H1 (cell line): ENCODE measurements around the gene HGFAC. TPM values are rescaled to one million over a fixed set of nuclear protein-coding genes. Genes with fewer than 3 reads are reported as not detected.

ENCODE experiments used
- CTCF ChIA-PET: fragments of 300-600 bp; sonication (Branson Sonifier 250); formaldehyde crosslinking; loops from one replicate; lab custom pipeline; 2021; ENCODE audit not compliant: partially characterized antibody; lab: Charles Lee
- POLR2A ChIA-PET: fragments of 300-600 bp; sonication (Branson Sonifier 250); formaldehyde crosslinking; loops from one replicate; lab custom pipeline; 2021; ENCODE audit warnings: inconsistent platforms; ENCODE audit not compliant: partially characterized antibody; lab: Charles Lee
- DNase-seq, 2 experiments: peaks; one replicate each; pipeline versions ENCODE4 v3.0.0 to v3.0.0-alpha.2; 2010 to 2022; ENCODE audit warnings: low spot score in 2 of 2, low read depth in 1 of 2, mixed read lengths in 1 of 2
- FAIRE-seq: peaks from 2 replicates; lab custom pipeline; 2011; peaks lifted over from hg19 to GRCh38; lab: Jason Lieb, UNC
- H2AFZ ChIP-seq: 2 replicates; pipeline ENCODE4 v1.8.1; 2012; ENCODE audit warnings: low read length, inconsistent platforms
- H2AK5ac ChIP-seq: 2 replicates; pipeline ENCODE4 v1.6.1; 2013; ENCODE audit warnings: low read depth, low read length
- H2BK120ac ChIP-seq: replicated peaks from 2 replicates; pipeline ENCODE3; 2013; ENCODE audit warnings: low read depth, low read length, inconsistent platforms
- H2BK12ac ChIP-seq: 2 replicates; pipeline ENCODE4 v1.6.1; 2013; ENCODE audit warnings: low read depth, low read length
- H2BK15ac ChIP-seq: 2 replicates; pipeline ENCODE4 v1.6.1; 2013; ENCODE audit warnings: low read length
- H2BK20ac ChIP-seq: 2 replicates; pipeline ENCODE4 v1.6.1; 2013; ENCODE audit warnings: low read length
- H2BK5ac ChIP-seq: 2 replicates; pipeline ENCODE4 v1.6.1; 2013; ENCODE audit warnings: low read depth, low read length
- H3K14ac ChIP-seq: 2 replicates; pipeline ENCODE4 v1.6.1; 2013; ENCODE audit warnings: inconsistent platforms; ENCODE audit not compliant: insufficient read length
- H3K18ac ChIP-seq: 2 replicates; pipeline ENCODE4 v1.6.1; 2013; ENCODE audit warnings: low read length; ENCODE audit errors: extremely low read depth
- H3K23ac ChIP-seq: 2 replicates; pipeline ENCODE4 v1.6.1; 2013; ENCODE audit warnings: inconsistent platforms; ENCODE audit not compliant: insufficient read length
- H3K23me2 ChIP-seq: 2 replicates; pipeline ENCODE4 v1.6.1; 2013; ENCODE audit warnings: low read depth, low read length
- H3K27ac ChIP-seq: 2 replicates; pipeline ENCODE4 v1.6.1; 2011; ENCODE audit warnings: low read depth, low read length, inconsistent platforms
- H3K27me3 ChIP-seq, 4 experiments: replicated peaks in 1 of 4; 1 replicate in 1 of 4; 2 replicates in 3 of 4; pipeline versions ENCODE4 v1.6.1 to v1.8.1; 2011 to 2013; ENCODE audit warnings: low read length in 3 of 4, mild to moderate bottlenecking in 3 of 4, inconsistent platforms in 2 of 4, mixed read lengths in 2 of 4, moderate library complexity in 1 of 4; ENCODE audit not compliant: control insufficient read depth in 3 of 4, insufficient read depth in 3 of 4; ENCODE audit errors: extremely low read depth in 1 of 4
- H3K36me3 ChIP-seq, 4 experiments: 2 replicates each; pipeline versions ENCODE4 v1.6.1 to v1.8.1; 2011 to 2013; ENCODE audit warnings: mild to moderate bottlenecking in 4 of 4, low read length in 3 of 4, moderate library complexity in 2 of 4, control low read depth in 1 of 4, inconsistent platforms in 1 of 4; ENCODE audit not compliant: insufficient read depth in 4 of 4, control insufficient read depth in 2 of 4
- H3K4ac ChIP-seq: replicated peaks from 2 replicates; pipeline ENCODE3; 2013; ENCODE audit warnings: low read length, low read depth, mixed read lengths, inconsistent platforms; ENCODE audit not compliant: insufficient read length
- H3K4me1 ChIP-seq, 4 experiments: replicated peaks in 1 of 4; 1 replicate in 1 of 4; 2 replicates in 3 of 4; pipeline versions ENCODE4 v1.6.1 to v1.8.1; 2011 to 2013; ENCODE audit warnings: low read length in 3 of 4, inconsistent platforms in 2 of 4, mixed read lengths in 1 of 4; ENCODE audit not compliant: insufficient read depth in 4 of 4, control insufficient read depth in 3 of 4
- H3K4me2 ChIP-seq, 2 experiments: 2 replicates each; pipeline versions ENCODE4 v1.6.1 to v1.8.1; 2011 to 2013; ENCODE audit warnings: low read depth in 2 of 2, low read length in 2 of 2, control low read depth in 1 of 2, inconsistent platforms in 1 of 2, mild to moderate bottlenecking in 1 of 2; ENCODE audit not compliant: insufficient read depth in 1 of 2
- H3K4me3 ChIP-seq, 4 experiments: fragments of 200-600, 300-600 bp in 1 of 4; sonication (generic), shearing (Covaris generic), sonication (Bioruptor Twin) in 1 of 4; 2 replicates each; pipeline versions ENCODE4 v1.5.1 to v1.8.1; 2011 to 2016; ENCODE audit warnings: low read length in 4 of 4, low read depth in 3 of 4, control low read depth in 2 of 4, inconsistent platforms in 2 of 4, mild to moderate bottlenecking in 2 of 4, mixed read lengths in 1 of 4, moderate library complexity in 1 of 4; ENCODE audit not compliant: insufficient read depth in 2 of 4; ENCODE audit errors: extremely low read depth in 1 of 4
- H3K56ac ChIP-seq: replicated peaks from 2 replicates; pipeline ENCODE3; 2013; ENCODE audit warnings: low read depth, mild to moderate bottlenecking, mixed read lengths, low read length, inconsistent platforms; ENCODE audit not compliant: insufficient read length
- H3K79me1 ChIP-seq: 2 replicates; pipeline ENCODE4 v1.6.1; 2013; ENCODE audit warnings: low read depth, low read length, control low read depth
- H3K79me2 ChIP-seq, 2 experiments: 2 replicates each; pipeline versions ENCODE4 v1.6.1 to v1.8.1; 2012 to 2013; ENCODE audit warnings: low read length in 2 of 2, mild to moderate bottlenecking in 2 of 2, inconsistent platforms in 1 of 2; ENCODE audit not compliant: insufficient read depth in 2 of 2, control insufficient read depth in 1 of 2
- H3K9ac ChIP-seq, 4 experiments: replicated peaks in 1 of 4; 1 replicate in 1 of 4; 2 replicates in 3 of 4; pipeline versions ENCODE4 v1.6.1 to v1.8.1; 2011 to 2013; ENCODE audit warnings: low read depth in 3 of 4, low read length in 3 of 4, control low read depth in 2 of 4, mild to moderate bottlenecking in 2 of 4, moderate library complexity in 2 of 4, inconsistent platforms in 1 of 4; ENCODE audit errors: extremely low read depth in 1 of 4
- H3K9me3 ChIP-seq, 2 experiments: 2 replicates each; pipeline versions ENCODE4 v1.6.1 to v1.8.1; 2012 to 2013; ENCODE audit warnings: mild to moderate bottlenecking in 2 of 2, moderate library complexity in 2 of 2, control low read depth in 1 of 2, inconsistent platforms in 1 of 2, low read depth in 1 of 2, low read length in 1 of 2, mixed read lengths in 1 of 2; ENCODE audit not compliant: insufficient read depth in 2 of 2
- H4K20me1 ChIP-seq, 2 experiments: replicated peaks in 1 of 2; 2 replicates each; pipeline versions ENCODE3 to v1.8.1; 2011 to 2013; ENCODE audit warnings: inconsistent platforms in 2 of 2, low read length in 2 of 2, mild to moderate bottlenecking in 1 of 2; ENCODE audit not compliant: insufficient read depth in 2 of 2, control insufficient read depth in 1 of 2
- H4K5ac ChIP-seq: 2 replicates; pipeline ENCODE4 v1.6.1; 2013; ENCODE audit warnings: low read length, low read depth, mixed read lengths, inconsistent platforms; ENCODE audit not compliant: insufficient read length
- H4K8ac ChIP-seq: 2 replicates; pipeline ENCODE4 v1.8.0; 2013; ENCODE audit warnings: mild to moderate bottlenecking, moderate library complexity, low read length, inconsistent platforms; ENCODE audit not compliant: insufficient read depth; ENCODE audit errors: extremely low read depth
- H4K91ac ChIP-seq: replicated peaks from 2 replicates; pipeline ENCODE3; 2013; ENCODE audit warnings: low read length, mixed read lengths, inconsistent platforms; ENCODE audit not compliant: insufficient read length
- CEBPB ChIP-seq: IDR thresholded peaks from 2 replicates; pipeline ENCODE4 v1.6.1; 2012; ENCODE audit warnings: low read depth, low read length
- CHD2 ChIP-seq: IDR thresholded peaks from 2 replicates; pipeline ENCODE4 v1.6.1; 2012; ENCODE audit warnings: low read length, improper control_type of control experiment
- HDAC2 ChIP-seq, 2 experiments: fragments of 300-600 bp in 1 of 2; sonication (generic) in 1 of 2; IDR thresholded peaks; 2 replicates each; pipeline ENCODE4 v1.6.1; 2011 to 2012; ENCODE audit warnings: low read depth in 2 of 2, low read length in 2 of 2, mild to moderate bottlenecking in 2 of 2, moderate library complexity in 2 of 2, borderline replicate concordance in 1 of 2, inconsistent platforms in 1 of 2
- KDM4A ChIP-seq: IDR thresholded peaks from one replicate; pipeline ENCODE4 v1.7.1; 2012; ENCODE audit warnings: low read depth, mild to moderate bottlenecking, moderate library complexity, low read length, inconsistent platforms; ENCODE audit not compliant: severe bottlenecking
- NRF1 ChIP-seq: IDR thresholded peaks from 2 replicates; pipeline ENCODE4 v1.6.1; 2011; ENCODE audit warnings: mild to moderate bottlenecking, low read depth, low read length, improper control_type of control experiment
- PHF8 ChIP-seq: fragments of 200-600 bp; sonication (generic); conservative IDR thresholded peaks from 2 replicates; pipeline ENCODE4 v1.7.1; 2012; ENCODE audit warnings: low read depth, mild to moderate bottlenecking, inconsistent platforms, low read length, moderate library complexity
- RNF2 ChIP-seq: fragments of 200-900, 300-1000 bp; sonication (generic); IDR thresholded peaks from 2 replicates; pipeline ENCODE4 v1.7.1; 2016; ENCODE audit warnings: borderline replicate concordance, low read depth, mild to moderate bottlenecking, antibody characterized with exemption, low read length; ENCODE audit not compliant: poor library complexity, severe bottlenecking; ENCODE audit errors: missing control alignments
- SRF ChIP-seq: IDR thresholded peaks from 2 replicates; pipeline ENCODE4 v1.6.1; 2011; ENCODE audit warnings: mild to moderate bottlenecking, low read depth, low read length, moderate library complexity
- SUZ12 ChIP-seq: fragments of 200-600 bp; sonication (generic); IDR thresholded peaks from 2 replicates; pipeline ENCODE4 v1.6.1; 2012; ENCODE audit warnings: mild to moderate bottlenecking, inconsistent platforms, low read length, moderate library complexity, mixed read lengths
- TEAD4 ChIP-seq: IDR thresholded peaks from 2 replicates; pipeline ENCODE4 v1.6.1; 2012; ENCODE audit warnings: low read depth, low read length, inconsistent platforms, mixed read lengths
- WGBS, 2 experiments: shearing (Covaris generic) in 1 of 2; methylation state at CpG; one replicate each; pipeline versions ENCODE4 v1.1.6 to v1.1.7; 2013 to 2015; ENCODE audit warnings: low lambda C conversion rate in 2 of 2, mixed read lengths in 2 of 2, inconsistent platforms in 1 of 2, low coverage in 1 of 2, missing lambda C conversion rate in 1 of 2; ENCODE audit not compliant: insufficient replicate concordance in 2 of 2, insufficient coverage in 1 of 2, insufficient read length in 1 of 2; ENCODE audit errors: extremely low coverage in 1 of 2, missing lambda C conversion rate in 1 of 2; 5-methylcytosine and 5-hydroxymethylcytosine counted together
- polyA plus RNA-seq, 7 experiments: library from polyadenylated mRNA; depleted of rRNA in 3 of 7; stranded (reverse) in 5 of 7; unstranded in 2 of 7; fragments of >200 nt in 5 of 7; fragments of 200-250 nt in 2 of 7; gene quantifications; 1 replicate in 5 of 7; 2 replicates in 1 of 7; 4 replicates in 1 of 7; pipeline versions ENCODE4 v1.2.1 to v1.2.3, GENCODE V29; 2011 to 2013; ENCODE audit warnings: missing spikeins in 2 of 7, mixed read lengths in 2 of 7
- total RNA-seq: library from RNA; stranded (reverse); fragmentation: NEBNext Ultra II Directional; extraction: Animal tissue kit (Norgen Biotek cat#: 25700); gene quantifications from 2 replicates; pipeline ENCODE4 v1.2.1, GENCODE V29; 2021

Gene HGFAC
- total and polyA plus RNA-seq, 2 of the 8 experiments (the other 6 are each of a cell fraction or from before 2014, with no cell fraction given) = 0.14 to 0.15 TPM

DNA sequence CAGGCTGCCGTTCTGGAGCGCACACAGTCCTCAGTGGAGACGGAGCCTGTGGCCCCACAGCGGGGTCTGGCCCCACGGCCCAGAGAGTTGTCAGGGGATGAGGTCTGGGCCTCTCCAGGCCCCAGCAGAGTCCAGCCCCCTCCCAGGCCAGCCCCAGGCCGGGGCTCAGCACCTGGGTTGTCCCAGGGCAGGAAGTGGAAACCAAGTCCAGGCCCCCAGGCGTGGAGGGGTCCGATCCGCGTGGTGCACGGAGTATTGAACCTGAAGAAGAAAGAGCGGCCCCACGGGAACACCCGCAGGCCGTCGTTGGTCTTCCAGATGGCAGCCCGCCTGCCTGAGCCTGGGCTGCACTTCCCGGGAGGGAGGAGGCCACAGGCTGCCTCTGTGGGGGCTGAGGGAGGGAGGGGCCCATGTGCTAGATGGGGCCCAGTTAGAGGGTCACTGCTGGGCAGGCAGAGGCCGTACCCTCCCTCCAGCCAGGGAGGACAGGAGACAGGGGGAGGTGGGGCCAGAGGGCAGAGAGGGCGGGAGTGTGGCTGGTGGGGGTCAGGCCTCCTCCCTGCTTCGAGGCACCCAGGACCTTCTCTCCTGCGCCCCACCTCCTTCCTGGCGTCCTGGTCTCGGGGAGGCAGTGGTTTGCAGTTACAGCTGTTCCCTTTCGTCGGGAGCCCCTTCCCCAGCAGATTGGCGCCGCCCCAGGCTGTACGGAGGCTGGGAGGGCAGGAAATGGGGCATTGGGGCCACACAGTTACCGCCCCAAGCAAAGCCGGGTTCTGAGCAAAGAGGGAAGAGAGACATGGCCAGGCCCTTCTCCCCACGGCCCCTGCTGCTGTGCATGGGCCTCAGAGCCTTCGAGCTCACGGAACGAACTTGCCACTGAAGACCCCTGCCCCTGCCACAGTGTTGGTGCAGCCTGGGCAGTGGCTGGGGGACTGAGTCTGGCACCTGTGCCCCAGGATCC, 8.1 kb downstream of the HGFAC start:
- Histone ChIP-seq H2BK5ac (no peak overlapping the region), H3K79me1 (no peaks in the 10 kb centered on the region), H4K20me1 (no peaks in the 10 kb centered on the region), H4K91ac (no peak overlapping the region), H3K23me2 (no peaks in the 10 kb centered on the region), H2BK20ac (no peak overlapping the region), H3K36me3 (no peaks in the 10 kb centered on the region), H4K5ac (no peak overlapping the region), H3K27me3 (peaks cover 0 to 1% (median 0%) of the 10 kb centered on the region in 4 experiments; a peak in 5 of 7 replicates), H2BK15ac (no peak overlapping the region), H2AK5ac (no peak overlapping the region), H4K8ac (no peak overlapping the region; the same call in 1 of the 2 replicates), H3K14ac (no peak overlapping the region), H3K18ac (no peak overlapping the region), H3K4me1 (no peaks in the 10 kb centered on the region; a peak in 1 of 7 replicates), H2AFZ (no peak overlapping the region), H3K9ac (no peak overlapping the region), H3K4me3 (no peak overlapping the region), H2BK120ac (no peak overlapping the region), H3K27ac (no peak overlapping the region), H3K4ac (no peak overlapping the region), H3K9me3 (no peaks in the 10 kb centered on the region), H3K23ac (no peak overlapping the region), H2BK12ac (no peak overlapping the region), H3K79me2 (no peaks in the 10 kb centered on the region), H3K4me2 (no peak overlapping the region), H3K56ac (no peak overlapping the region)
- CTCF ChIA-PET = interaction anchor here (0.9 to 3.3 kb wide), 7 partner anchors 8 to 131 kb away, joined by 3 to 13 read pairs (median 4); partner anchors contain the start of gene HGFAC
- POLR2A ChIA-PET = no interaction called here
- FAIRE-seq (no peak), DNase-seq (no peak)
- TF ChIP-seq NRF1 (no peak), SRF (no peak), CHD2 (no peak), KDM4A (no peak), HDAC2 (IDR thresholded peaks at IDR 0.05; ENCODE audit: borderline replicate concordance in 1 of 2, low read depth in 2 of 2, low read length in 2 of 2) (no peak), PHF8 (no peak), CEBPB (no peak), RNF2 (no peak), TEAD4 (no peak), SUZ12 (no peak)
- WGBS, 2 experiments = 90% methylated on average over 31 of the region's 35 CpGs; no CpG with 5 or more reads in 1 of the 2 experiments
